GM03348 (cell line): ENCODE results near the gene PCGF3.
"Not testable (repeated sequence)": the region's sequence is repeated elsewhere in the genome, so short reads cannot be mapped to it uniquely, and the experiment has no call there.

Experiments used
- DNase-seq: peaks from one replicate; pipeline ENCODE4 v3.0.0; 2012; ENCODE audit warnings: low spot score

The PCGF3 gene

GRCh38 chr4:683247-683897 lies 22.3 kb upstream of the PCGF3 start:
- no peak for DNase-seq

- peak; percentile 79 for DNase-seq
Measured at GRCh38 chr4:683982-684622, 21.5 kb upstream of the PCGF3 start.

- no peak for DNase-seq
Measured at GRCh38 chr4:684623-685327, 20.9 kb upstream of the PCGF3 start.

- no peak for DNase-seq
Measured at GRCh38 chr4:685679-686412, 19.8 kb upstream of the PCGF3 start.

GRCh38 chr4:686413-687040 lies 19.1 kb upstream of the PCGF3 start:
- DNase-seq: no peak

- DNase-seq: peak; percentile 96
Measured at GRCh38 chr4:687048-687970, 18.3 kb upstream of the PCGF3 start.

GRCh38 chr4:687971-688853 lies 17.4 kb upstream of the PCGF3 start:
- no peak for DNase-seq

GRCh38 chr4:688854-689681 lies 16.6 kb upstream of the PCGF3 start, which contains the start of gene SLC49A3:
Gene SLC49A3 (minus strand): TSS chr4:689151. CDS start chr4:689127, 24 bp downstream.
- DNase-seq: peak; percentile 60

- no peak for DNase-seq
Measured at GRCh38 chr4:689723-690122, 15.9 kb upstream of the PCGF3 start.

- no peak for DNase-seq
Measured at GRCh38 chr4:692771-693554, 12.7 kb upstream of the PCGF3 start.

GRCh38 chr4:694341-694940 lies 11.2 kb upstream of the PCGF3 start:
- DNase-seq: not testable (repeated sequence)

GRCh38 chr4:699816-700580 lies 5.6 kb upstream of the PCGF3 start:
- DNase-seq: no peak

- no peak for DNase-seq
Measured at GRCh38 chr4:700587-701264, 4.9 kb upstream of the PCGF3 start.

- no peak for DNase-seq
Measured at GRCh38 chr4:702618-703048, 3.0 kb upstream of the PCGF3 start.

GRCh38 chr4:703336-704197 lies 2.1 kb upstream of the PCGF3 start:
- DNase-seq: no peak
